Cerebellar nuclear complex (tissue), 1 donor: ENCODE results near the gene HGFAC.
A peak's percentile ranks its signal among the peaks of the same experiment; 100 is the strongest.
"Not testable (repeated sequence)": the region's sequence is repeated elsewhere in the genome, so short reads cannot be mapped to it uniquely, and the experiment has no call there.

ENCODE experiments used
- DNase-seq, 2 experiments: peaks; one replicate each; lab custom pipeline; 2025; lab: John Stamatoyannopoulos, UW

The HGFAC gene

DNA sequence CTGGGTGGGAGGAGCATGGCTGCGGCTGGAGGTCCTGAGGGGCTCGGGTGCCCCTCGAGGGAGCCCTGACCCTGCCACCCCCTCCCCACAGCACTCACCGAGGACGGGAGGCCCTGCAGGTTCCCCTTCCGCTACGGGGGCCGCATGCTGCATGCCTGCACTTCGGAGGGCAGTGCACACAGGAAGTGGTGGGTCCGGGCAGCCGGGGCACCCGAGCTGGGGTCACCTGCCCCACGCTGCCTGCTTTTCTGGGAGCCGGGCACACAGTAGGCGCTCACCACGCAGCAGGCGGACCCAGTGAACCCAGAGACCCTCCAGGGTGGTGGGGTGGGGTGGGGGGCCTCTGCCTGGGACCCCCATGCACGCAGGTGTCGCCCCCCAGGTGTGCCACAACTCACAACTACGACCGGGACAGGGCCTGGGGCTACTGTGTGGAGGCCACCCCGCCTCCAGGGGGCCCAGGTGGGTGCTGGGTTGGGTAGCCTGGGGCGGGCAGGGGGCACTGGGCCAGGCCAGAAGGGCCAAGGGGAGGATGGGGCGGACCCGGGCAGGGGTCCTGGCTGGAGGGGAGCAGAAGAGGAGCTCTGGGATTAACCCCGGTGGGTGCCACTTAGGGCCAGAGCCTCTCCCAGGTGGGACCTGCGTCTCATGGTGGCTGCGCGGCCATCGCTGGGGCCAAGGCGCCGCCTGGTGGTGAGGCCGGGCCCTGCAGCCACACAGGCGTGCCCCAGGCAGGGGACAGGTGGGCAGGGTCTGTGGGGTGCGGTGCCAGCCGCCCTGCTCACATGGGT, 1.4 kb downstream of the HGFAC start:
- DNase-seq, result no peak

DNA sequence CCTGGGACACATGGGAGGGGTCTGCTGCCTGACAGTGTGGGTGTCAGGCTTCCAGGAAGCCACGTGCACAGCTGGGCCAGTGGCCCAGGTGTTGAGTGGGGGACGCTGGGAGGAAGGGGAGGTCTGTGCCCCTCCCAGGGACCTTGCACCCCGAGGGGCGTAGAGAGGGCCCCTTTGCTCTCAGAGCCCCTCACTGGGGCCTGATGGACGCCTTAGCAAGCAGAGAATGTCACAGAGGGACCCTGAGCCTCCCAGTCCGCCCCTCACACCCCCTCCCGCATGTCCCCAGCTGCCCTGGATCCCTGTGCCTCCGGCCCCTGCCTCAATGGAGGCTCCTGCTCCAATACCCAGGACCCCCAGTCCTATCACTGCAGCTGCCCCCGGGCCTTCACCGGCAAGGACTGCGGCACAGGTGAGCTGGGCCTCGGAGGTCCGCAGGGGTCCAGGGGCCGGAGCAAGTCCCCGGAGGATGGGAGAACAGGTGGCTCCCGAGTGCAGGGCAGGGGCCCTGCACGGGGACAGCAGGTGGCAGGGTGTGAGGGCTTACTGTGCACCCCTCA, 2.1 kb downstream of the HGFAC start:
- DNase-seq, result no peak

DNA sequence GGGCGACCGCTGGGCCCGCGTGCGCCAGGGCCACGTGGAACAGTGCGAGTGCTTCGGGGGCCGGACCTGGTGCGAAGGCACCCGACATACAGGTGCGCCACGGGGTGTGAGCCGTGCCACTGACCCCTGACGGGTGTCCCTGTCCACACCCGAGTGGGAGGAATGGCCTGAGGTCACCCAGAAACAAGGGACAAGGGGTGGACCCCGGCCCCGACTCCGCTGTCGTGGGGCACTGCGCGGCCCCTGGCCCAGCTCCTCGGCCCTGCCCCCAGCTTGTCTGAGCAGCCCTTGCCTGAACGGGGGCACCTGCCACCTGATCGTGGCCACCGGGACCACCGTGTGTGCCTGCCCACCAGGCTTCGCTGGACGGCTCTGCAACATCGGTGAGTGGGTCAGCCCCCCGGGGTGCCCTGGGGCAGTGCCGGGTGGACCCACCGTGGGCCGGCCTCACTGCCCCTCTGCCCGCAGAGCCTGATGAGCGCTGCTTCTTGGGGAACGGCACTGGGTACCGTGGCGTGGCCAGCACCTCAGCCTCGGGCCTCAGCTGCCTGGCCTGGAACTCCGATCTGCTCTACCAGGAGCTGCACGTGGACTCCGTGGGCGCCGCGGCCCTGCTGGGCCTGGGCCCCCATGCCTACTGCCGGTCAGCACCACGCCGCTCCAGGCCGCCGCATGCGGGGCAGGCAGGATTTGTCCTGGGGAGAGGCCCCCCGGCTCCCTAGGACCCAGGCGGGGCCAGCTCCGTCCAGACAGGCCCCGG, 2.8 kb downstream of the HGFAC start:
- no peak for DNase-seq

DNA sequence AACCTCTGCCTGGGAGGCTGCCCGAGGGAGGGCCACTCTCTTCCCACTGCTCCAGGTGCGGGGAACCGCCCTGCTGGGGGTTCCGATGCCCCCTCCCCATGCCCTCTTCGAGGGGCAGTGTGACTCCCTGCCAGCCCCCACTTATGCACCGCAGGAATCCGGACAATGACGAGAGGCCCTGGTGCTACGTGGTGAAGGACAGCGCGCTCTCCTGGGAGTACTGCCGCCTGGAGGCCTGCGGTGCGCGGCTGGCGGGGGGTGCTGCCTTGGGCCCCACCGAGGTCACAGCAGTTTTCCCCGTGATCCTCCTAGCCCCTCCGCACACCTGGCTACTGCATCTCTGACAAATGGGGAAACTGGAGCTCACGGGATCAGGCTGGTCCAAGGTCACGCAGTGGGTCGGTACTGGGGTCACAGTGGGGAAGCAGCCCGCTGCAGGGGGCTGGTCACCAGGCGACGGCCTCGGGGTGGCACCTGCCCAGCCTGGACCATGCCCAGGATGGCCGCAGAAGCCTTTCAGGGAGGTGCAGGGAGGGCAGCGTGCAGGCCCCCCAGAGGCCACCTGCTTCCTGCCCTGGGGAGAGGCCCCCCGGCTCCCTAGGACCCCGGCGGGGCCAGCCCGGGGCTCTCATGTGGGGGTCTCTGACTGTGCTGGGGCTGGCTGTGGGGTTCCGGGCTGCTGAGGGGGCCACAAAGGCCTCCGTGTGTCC, 3.5 kb downstream of the HGFAC start:
- DNase-seq, result no peak

DNA sequence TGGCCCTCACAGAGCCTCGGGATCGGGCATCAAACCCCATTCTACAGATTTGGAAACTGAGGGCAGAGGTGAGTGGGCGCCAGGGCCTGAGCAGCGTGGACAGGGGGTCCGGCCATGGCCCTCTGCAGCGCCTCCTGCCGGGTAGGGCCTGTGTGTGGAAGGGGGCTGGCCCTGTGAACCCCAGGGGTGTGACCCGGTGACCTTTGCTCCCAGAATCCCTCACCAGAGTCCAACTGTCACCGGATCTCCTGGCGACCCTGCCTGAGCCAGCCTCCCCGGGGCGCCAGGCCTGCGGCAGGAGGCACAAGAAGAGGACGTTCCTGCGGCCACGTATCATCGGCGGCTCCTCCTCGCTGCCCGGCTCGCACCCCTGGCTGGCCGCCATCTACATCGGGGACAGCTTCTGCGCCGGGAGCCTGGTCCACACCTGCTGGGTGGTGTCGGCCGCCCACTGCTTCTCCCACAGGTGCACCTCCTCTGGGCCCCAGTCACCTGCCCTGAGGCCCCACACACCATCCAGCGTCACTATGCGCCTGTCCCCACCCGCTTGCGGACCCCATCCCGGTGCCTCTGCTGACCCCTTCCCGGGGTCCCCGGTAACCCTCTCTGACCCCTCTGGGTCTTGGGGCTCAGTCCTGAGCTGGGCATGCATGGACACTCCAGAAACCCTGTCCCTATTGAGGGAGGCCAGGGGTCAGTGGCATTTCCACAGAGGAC, 4.2 kb downstream of the HGFAC start:
- no peak for DNase-seq

DNA sequence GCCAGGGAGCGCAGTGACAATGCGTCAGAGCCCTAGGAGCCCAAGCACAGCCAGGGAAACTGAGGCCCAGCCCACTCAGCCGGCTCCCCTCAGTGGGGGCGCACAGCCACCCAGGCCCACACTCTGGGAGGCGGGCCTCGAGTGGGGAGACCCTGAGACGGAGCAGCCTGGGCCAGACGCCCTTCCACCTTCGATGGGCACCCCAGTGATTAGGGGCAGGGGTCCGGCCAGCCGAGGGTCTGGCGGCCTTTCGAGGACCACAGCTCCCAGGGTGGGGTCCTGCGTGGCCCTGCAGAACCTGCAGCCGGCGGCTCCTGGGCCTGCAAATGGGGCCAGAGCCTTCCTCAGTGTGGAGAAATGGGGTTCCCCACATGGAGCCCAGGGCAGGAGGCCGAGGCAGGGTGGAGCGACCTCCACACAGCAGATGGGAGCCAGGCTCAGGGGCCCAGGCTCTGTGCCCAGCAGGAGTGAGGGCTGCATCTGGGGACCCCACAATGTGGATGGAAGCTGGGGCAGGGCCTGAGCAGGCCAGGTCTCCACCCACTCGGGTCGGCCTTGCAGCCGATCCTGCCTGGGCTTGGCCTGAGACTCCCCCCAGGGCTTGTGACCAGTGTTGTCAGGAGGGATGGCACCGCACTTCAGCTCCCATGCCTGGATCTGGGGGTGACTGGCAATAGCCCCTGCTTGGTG, 5.0 kb downstream of the HGFAC start:
- no peak for DNase-seq

DNA sequence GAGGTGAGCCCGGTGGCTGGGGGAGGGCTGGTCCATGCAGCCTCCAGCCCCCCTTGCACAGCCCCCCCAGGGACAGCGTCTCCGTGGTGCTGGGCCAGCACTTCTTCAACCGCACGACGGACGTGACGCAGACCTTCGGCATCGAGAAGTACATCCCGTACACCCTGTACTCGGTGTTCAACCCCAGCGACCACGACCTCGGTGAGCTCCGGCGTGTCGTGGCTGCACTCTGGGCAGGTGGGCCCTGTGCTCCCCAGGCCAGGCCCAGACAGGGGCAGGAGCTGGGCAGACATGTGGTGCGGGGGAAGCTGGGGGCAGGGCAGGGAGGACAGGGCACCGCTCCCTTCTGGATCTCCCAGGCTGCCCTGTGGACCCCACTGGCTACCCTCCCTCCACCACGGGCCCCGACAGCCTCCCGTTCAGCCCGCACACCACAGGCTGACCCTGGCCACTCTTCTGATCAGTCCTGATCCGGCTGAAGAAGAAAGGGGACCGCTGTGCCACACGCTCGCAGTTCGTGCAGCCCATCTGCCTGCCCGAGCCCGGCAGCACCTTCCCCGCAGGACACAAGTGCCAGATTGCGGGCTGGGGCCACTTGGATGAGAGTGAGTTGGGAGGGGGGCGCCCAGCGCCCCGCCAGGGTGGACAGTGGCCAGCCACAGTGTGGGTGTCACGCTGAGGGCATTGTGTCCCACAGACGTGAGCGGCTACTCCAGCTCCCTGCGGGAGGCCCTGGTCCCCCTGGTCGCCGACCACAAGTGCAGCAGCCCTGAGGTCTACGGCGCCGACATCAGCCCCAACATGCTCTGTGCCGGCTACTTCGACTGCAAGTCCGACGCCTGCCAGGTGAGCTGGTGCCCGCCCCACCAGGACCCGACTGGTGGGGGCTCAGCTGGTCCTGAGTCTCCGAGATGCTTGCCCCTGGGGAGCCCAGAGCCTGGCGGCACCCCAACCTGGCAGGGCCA, 5.9 kb downstream of the HGFAC start:
- no peak for DNase-seq

DNA sequence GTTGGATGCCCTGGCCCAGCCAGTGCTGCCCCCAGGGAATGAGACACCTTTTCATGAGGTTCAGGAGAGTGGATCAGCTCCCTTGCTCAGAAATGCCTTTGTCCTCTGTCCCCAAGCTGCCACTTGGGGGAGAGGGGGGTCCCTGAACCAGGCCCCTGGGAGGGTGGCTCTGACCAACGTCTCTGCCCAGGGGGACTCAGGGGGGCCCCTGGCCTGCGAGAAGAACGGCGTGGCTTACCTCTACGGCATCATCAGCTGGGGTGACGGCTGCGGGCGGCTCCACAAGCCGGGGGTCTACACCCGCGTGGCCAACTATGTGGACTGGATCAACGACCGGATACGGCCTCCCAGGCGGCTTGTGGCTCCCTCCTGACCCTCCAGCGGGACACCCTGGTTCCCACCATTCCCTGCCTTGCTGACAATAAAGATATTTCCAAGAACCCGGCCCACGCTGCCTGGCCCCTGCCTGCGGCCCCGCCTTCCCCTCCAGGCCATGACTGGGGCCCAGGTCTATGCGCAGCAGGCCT, 7.3 kb downstream of the HGFAC start:
- DNase-seq, result no peak

DNA sequence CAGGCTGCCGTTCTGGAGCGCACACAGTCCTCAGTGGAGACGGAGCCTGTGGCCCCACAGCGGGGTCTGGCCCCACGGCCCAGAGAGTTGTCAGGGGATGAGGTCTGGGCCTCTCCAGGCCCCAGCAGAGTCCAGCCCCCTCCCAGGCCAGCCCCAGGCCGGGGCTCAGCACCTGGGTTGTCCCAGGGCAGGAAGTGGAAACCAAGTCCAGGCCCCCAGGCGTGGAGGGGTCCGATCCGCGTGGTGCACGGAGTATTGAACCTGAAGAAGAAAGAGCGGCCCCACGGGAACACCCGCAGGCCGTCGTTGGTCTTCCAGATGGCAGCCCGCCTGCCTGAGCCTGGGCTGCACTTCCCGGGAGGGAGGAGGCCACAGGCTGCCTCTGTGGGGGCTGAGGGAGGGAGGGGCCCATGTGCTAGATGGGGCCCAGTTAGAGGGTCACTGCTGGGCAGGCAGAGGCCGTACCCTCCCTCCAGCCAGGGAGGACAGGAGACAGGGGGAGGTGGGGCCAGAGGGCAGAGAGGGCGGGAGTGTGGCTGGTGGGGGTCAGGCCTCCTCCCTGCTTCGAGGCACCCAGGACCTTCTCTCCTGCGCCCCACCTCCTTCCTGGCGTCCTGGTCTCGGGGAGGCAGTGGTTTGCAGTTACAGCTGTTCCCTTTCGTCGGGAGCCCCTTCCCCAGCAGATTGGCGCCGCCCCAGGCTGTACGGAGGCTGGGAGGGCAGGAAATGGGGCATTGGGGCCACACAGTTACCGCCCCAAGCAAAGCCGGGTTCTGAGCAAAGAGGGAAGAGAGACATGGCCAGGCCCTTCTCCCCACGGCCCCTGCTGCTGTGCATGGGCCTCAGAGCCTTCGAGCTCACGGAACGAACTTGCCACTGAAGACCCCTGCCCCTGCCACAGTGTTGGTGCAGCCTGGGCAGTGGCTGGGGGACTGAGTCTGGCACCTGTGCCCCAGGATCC, 8.1 kb downstream of the HGFAC start:
- no peak for DNase-seq

DNA sequence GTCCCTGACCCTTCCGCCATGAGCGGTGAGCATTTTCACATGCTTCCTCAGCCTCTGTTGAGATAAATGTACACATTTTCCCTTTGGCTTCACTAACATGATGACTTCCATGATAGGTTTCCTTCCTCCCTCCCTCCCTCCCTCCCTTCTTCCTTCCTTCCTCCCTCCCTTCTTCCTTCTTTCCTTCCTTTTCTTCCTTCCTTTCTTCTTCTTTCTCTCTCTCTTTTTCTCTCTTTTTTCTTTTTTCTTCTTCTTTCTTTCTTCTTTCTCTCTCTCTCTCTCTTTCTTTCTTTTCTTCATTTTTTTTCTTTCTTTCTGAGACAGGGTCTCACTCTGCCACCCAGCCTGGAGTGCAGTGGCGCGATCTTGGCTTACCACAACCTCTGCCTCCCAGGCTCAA, 8.9 kb downstream of the HGFAC start:
- DNase-seq, result no peak

DNA sequence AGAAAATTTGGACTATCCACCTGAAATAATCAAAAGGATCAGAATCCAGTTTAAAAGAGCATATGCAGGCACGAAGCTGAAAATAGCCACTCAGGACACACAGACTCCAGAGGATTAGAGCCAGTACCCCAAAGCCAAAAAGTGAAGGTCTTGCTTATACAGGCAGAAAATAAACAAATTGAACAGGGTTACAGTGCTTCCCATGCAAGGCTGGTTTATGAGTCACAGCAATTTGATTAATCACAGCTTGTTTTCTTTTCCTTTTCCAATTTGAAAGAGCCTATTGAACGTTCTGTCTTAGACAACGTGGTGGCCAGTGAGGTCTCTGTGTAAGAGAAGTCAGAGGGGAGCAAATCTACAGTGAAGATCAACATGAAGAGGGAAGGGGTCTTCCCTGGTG, 10.2 kb downstream of the HGFAC start:
- no peak for DNase-seq

DNA sequence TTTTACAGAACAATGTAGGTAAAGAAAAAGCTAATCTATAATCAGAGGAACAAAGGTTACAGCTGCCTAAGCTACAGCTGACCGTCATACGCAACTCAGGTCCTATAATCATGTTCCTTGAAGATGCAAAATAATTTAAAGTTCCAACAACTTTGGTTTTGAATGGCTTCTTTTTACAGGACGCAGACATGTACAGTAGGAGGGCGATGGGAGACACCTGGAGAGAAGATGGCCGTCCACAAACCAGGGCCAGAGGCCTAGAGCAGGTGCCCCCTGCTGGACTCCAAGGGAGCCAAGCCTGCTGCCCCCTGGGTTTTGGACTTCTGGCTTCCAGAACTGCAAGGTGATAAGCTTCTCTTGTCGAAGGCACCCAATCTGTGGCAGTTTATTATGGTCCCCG, 10.6 kb downstream of the HGFAC start:
- no peak for DNase-seq

DNA sequence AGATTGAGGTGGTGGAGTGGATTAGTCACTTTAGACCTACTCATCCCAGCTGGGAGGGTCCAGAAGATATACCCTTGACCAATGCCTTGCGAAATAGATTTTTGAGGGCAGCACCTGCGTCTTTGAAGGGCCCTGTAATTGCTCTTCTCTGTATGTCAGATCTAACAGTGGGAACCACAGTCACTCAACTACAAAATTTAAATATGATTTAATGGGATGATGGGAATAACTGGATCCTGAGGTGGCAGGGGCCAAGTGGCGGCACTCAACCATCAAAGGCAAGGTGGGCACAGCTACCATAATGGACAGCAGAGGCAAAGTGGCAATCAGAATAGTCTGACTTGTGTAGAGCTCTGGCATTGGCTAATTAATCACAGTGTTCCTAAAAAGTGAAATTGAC, 13.8 kb downstream of the HGFAC start:
- DNase-seq, result not testable (repeated sequence)

DNA sequence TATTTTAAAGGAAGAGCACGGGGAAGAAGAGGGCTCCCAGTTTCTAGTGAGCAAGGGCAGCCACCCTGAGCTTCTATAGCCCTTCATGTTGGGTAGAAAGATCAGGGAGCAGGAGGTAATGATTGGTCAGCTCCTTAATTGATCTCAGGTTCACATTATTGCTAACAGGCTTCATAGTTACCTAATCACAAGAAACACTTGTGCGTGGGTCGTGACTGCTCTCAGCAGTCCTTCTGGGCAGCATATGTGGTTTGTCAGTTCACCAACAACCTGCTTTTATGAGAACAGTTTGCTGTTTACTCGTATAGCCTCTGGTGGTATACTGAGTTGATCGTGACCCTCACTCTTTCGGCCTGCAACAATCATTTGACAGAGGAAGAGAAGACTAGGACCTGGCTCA, 16.6 kb downstream of the HGFAC start:
- no peak for DNase-seq

DNA sequence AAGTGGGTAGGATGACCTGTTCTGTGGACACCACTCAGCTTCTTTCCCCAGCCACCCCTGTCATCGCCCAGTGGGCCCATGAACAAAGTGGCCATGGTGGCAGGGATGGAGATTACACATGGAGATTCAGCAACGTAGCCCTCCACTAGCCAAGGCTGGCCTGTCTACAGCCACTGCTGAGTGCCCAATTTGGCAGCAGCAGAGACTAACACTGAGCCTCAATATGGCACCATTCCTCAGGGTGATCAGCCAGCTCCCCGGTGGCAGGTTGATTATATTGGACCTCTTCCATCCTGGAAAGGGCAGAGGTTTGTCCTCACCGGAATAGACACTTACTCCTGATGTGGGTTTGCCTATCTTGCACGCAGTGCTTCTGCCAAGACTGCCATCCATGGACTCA, 17.4 kb downstream of the HGFAC start:
- not testable (repeated sequence) for DNase-seq

DNA sequence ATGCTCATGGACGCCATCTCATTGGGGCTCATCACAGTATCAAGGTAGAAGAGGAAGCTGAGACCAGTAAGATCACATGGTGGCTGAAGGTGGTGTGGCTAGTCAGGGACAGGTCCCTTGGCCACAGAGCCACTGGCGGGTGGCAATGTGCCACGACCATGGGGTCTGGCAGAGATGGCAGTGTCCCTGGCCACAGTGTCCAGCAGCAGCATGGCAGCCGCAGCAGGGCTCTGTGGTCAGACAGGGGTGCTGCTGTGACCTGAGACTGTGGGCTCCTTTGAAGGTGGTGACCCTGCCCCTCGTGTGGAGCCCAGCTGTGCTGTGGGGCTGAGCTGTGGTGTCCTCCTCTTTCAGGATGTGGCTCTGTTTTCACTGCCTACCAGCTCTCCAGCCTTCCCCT, 19.2 kb downstream of the HGFAC start:
- no peak for DNase-seq

DNA sequence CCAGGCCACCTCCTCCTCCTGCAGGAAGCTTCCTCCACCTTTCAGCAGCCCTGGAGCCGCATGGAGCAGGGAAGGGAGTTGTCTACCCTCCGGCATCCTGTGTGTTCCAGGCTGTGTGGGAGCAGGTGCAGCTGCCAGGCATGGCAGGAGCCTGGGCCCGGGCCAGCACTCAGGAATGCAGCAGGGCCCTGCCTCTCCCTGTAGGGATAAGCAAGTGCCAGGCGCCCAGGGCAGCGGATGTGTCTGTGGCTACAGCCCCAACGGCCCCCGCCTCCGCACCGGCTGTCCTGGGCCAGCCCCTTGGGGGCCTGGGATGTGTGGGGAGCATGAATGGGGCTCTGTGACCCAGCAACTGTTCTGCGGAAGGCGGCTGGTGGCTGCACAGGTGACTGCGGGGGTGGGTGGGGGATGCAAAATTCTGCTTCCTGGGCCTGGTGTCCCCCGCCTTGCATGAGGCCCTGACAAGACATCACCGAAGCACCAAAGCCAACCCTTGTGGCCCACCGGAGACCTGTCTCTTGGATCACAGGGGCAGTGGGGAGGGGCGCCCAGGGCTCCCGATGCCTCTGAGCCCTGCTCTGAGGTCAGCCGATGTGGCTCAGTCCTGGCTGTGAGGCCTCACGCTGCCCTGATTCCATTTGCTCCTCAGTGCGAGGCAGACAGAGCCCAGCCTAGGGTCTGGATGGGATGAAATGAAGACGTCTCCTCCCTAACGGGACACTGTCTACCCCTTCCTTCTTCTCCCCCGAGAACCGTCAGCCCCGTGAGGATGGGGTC, 19.9 kb downstream of the HGFAC start:
- peak; percentile 74 to 89 for DNase-seq

DNA sequence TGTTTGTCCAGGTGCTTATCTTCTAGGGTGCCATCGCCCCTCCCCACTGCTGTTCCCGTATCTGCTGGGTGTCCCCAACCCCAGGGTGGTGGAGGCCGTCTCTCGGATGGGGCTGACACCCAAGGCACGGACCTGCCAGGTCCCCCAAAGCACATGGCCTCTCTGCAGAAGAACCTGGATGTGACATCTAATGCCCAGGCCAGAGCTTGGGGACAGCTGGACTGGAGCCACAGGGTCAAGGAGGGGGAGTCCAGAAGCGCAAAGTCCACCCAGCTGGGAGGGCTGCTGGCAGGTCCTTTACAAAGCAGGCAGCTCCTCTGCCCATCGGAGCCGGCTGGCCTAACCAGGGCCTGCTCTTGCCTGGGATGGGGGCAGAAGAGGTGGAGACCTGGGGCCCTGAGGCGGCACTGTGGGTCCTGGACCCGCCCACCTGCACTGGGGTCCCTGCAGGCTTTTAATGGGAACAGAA, 20.6 kb downstream of the HGFAC start:
- DNase-seq, result no peak
